SK-N-SH (cell line): ENCODE data around the gene LCOR. TPM values are rescaled to one million over a fixed set of nuclear protein-coding genes. Genes with fewer than 3 reads are reported as not detected.

ENCODE experiments used
- CTCF ChIA-PET: fragments of 300-600, 350-600 bp; formaldehyde crosslinking; extraction: SDS; loops from one replicate; lab custom pipeline; 2021; lab: Yijun Ruan, JAX
- POLR2A ChIA-PET: fragments of 350-600 bp; sonication (Branson Sonifier 250); formaldehyde crosslinking; extraction: SDS; loops from one replicate; lab custom pipeline; 2020; ENCODE audit warnings: antibody characterized with exemption, inconsistent platforms; lab: Yijun Ruan, JAX
- DNase-seq: peaks from one replicate; pipeline ENCODE4 v3.0.0; 2012
- H2AFZ ChIP-seq: fragments of 200-600 bp; sonication (generic); 2 replicates; pipeline ENCODE4 v1.8.1; 2016; ENCODE audit warnings: antibody characterized with exemption, mild to moderate bottlenecking, low read depth
- H3F3A ChIP-seq: fragments of 200-600 bp; sonication (generic); replicated peaks from 2 replicates; pipeline ENCODE3; 2016; ENCODE audit warnings: antibody characterized with exemption, mild to moderate bottlenecking; ENCODE audit not compliant: insufficient read depth
- H3K27ac ChIP-seq, 2 experiments: fragments of 200-500 bp in 1 of 2; fragments of 200-600 bp in 1 of 2; sonication (Bioruptor generic) in 1 of 2; sonication (generic), shearing (Covaris generic) in 1 of 2; 2 replicates each; pipeline versions ENCODE4 v1.5.1 to v1.6.1; 2014 to 2016; ENCODE audit warnings: low read depth in 2 of 2, inconsistent platforms in 1 of 2, low read length in 1 of 2, mild to moderate bottlenecking in 1 of 2, mixed read lengths in 1 of 2
- H3K27me3 ChIP-seq: fragments of 200-600 bp; sonication (generic), shearing (Covaris generic); 2 replicates; pipeline ENCODE4 v1.6.1; 2016; ENCODE audit warnings: mixed run types; ENCODE audit not compliant: insufficient read depth
- H3K36me3 ChIP-seq, 2 experiments: fragments of 200-500 bp in 1 of 2; fragments of 200-600 bp in 1 of 2; sonication (Bioruptor generic) in 1 of 2; sonication (generic) in 1 of 2; replicated peaks in 1 of 2; 2 replicates each; pipeline versions ENCODE3 to v1.5.1; 2014 to 2016; ENCODE audit warnings: low read length in 1 of 2, mild to moderate bottlenecking in 1 of 2; ENCODE audit not compliant: insufficient read depth in 2 of 2, control insufficient read depth in 1 of 2
- H3K4me1 ChIP-seq, 2 experiments: fragments of 200-500 bp in 1 of 2; fragments of 200-600 bp in 1 of 2; sonication (Bioruptor generic) in 1 of 2; sonication (generic), shearing (Covaris generic) in 1 of 2; 2 replicates each; pipeline versions ENCODE4 v1.5.1 to v1.6.1; 2014 to 2016; ENCODE audit warnings: low read depth in 1 of 2, low read length in 1 of 2, mixed run types in 1 of 2; ENCODE audit not compliant: insufficient read depth in 2 of 2, control insufficient read depth in 1 of 2
- H3K4me2 ChIP-seq: fragments of 200-600 bp; sonication (generic), shearing (Covaris generic); 2 replicates; pipeline ENCODE4 v1.6.1; 2017; ENCODE audit warnings: mixed run types
- H3K4me3 ChIP-seq, 2 experiments: fragments of 200-500 bp in 1 of 2; fragments of 200-600 bp in 1 of 2; sonication (Bioruptor generic) in 1 of 2; sonication (generic), shearing (Covaris generic) in 1 of 2; 2 replicates each; pipeline versions ENCODE4 v1.5.1 to v1.8.1; 2014 to 2016; ENCODE audit warnings: low read depth in 2 of 2, inconsistent platforms in 1 of 2, low read length in 1 of 2, mild to moderate bottlenecking in 1 of 2, mixed read lengths in 1 of 2, moderate library complexity in 1 of 2
- H3K79me2 ChIP-seq: fragments of 200-600 bp; sonication (generic); 2 replicates; pipeline ENCODE4 v1.8.1; 2017; ENCODE audit warnings: mild to moderate bottlenecking; ENCODE audit not compliant: insufficient read depth
- H3K9ac ChIP-seq: fragments of 200-600 bp; sonication (generic); 2 replicates; pipeline ENCODE4 v1.6.1; 2017; ENCODE audit warnings: mixed run types
- H3K9me2 ChIP-seq: fragments of 200-600 bp; sonication (generic); 2 replicates; pipeline ENCODE4 v1.6.1; 2017; ENCODE audit warnings: mixed run types
- H3K9me3 ChIP-seq: fragments of 200-600 bp; sonication (generic); 2 replicates; pipeline ENCODE4 v1.6.1; 2017; ENCODE audit warnings: mixed run types, mild to moderate bottlenecking, moderate library complexity
- H4K20me1 ChIP-seq: fragments of 200-600 bp; sonication (generic); 2 replicates; pipeline ENCODE4 v1.6.1; 2017; ENCODE audit warnings: mild to moderate bottlenecking, mixed run types; ENCODE audit not compliant: insufficient read depth
- ELF1 ChIP-seq: IDR thresholded peaks from 2 replicates; pipeline ENCODE4 v1.4.0; 2012
- EP300 ChIP-seq, 2 experiments: IDR thresholded peaks; 2 replicates each; pipeline versions ENCODE4 v1.4.0 to v1.6.1; 2012; ENCODE audit warnings: borderline replicate concordance in 1 of 2, low read depth in 1 of 2, low read length in 1 of 2
- FOXJ3 ChIP-seq: sonication (generic); formaldehyde crosslinking; IDR thresholded peaks from 2 replicates; pipeline ENCODE4 v1.5.1; 2020; ENCODE audit warnings: mild to moderate bottlenecking, missing genetic modification reagents
- GATA2 ChIP-seq: sonication (generic); formaldehyde crosslinking; IDR thresholded peaks from 2 replicates; pipeline ENCODE4 v1.5.0; 2020; ENCODE audit warnings: mild to moderate bottlenecking, missing genetic modification reagents
- JUND ChIP-seq: IDR thresholded peaks from 2 replicates; pipeline ENCODE4 v1.4.0; 2012
- MAX ChIP-seq: IDR thresholded peaks from 2 replicates; pipeline ENCODE4 v1.4.0; 2012; ENCODE audit warnings: low read depth
- NRF1 ChIP-seq: IDR thresholded peaks from 2 replicates; pipeline ENCODE4 v1.6.1; 2012; ENCODE audit warnings: low read depth, mild to moderate bottlenecking, low read length
- RCOR1 ChIP-seq: fragments of 150-350 bp; IDR thresholded peaks from 2 replicates; pipeline ENCODE4 v1.6.1; 2017; ENCODE audit warnings: antibody characterized with exemption, low read length
- REST ChIP-seq: IDR thresholded peaks from 2 replicates; pipeline ENCODE4 v1.6.1; 2012; ENCODE audit warnings: mild to moderate bottlenecking, low read depth, low read length, moderate library complexity
- RXRA ChIP-seq: IDR thresholded peaks from 2 replicates; pipeline ENCODE4 v1.4.0; 2012; ENCODE audit warnings: low read depth, mild to moderate bottlenecking, borderline replicate concordance
- SIN3A ChIP-seq: IDR thresholded peaks from 2 replicates; pipeline ENCODE4 v1.6.1; 2012; ENCODE audit warnings: low read depth, mild to moderate bottlenecking, low read length, moderate library complexity, borderline replicate concordance
- TCF12 ChIP-seq: IDR thresholded peaks from 2 replicates; pipeline ENCODE4 v1.4.0; 2012
- WGBS: methylation state at CpG from one replicate; pipeline ENCODE4 v1.1.6; 2017; ENCODE audit warnings: low lambda C conversion rate; 5-methylcytosine and 5-hydroxymethylcytosine counted together
- polyA plus RNA-seq, 3 experiments: library from polyadenylated mRNA; depleted of rRNA; stranded (reverse); fragments of >200 nt; gene quantifications; 2 replicates each; pipeline ENCODE4 v1.2.3, GENCODE V29; 2012
- TF ChIP-seq, protein P1 (sequence below): fragments of 200-600 bp; sonication (generic); IDR thresholded peaks from 2 replicates; pipeline ENCODE4 v1.6.1; 2017; ENCODE audit warnings: antibody characterized with exemption, mild to moderate bottlenecking, moderate library complexity

The LCOR gene
- polyA plus RNA-seq, 1 of the 3 experiments (the other 2 are of a cell fraction) = 1.9 TPM

DNA sequence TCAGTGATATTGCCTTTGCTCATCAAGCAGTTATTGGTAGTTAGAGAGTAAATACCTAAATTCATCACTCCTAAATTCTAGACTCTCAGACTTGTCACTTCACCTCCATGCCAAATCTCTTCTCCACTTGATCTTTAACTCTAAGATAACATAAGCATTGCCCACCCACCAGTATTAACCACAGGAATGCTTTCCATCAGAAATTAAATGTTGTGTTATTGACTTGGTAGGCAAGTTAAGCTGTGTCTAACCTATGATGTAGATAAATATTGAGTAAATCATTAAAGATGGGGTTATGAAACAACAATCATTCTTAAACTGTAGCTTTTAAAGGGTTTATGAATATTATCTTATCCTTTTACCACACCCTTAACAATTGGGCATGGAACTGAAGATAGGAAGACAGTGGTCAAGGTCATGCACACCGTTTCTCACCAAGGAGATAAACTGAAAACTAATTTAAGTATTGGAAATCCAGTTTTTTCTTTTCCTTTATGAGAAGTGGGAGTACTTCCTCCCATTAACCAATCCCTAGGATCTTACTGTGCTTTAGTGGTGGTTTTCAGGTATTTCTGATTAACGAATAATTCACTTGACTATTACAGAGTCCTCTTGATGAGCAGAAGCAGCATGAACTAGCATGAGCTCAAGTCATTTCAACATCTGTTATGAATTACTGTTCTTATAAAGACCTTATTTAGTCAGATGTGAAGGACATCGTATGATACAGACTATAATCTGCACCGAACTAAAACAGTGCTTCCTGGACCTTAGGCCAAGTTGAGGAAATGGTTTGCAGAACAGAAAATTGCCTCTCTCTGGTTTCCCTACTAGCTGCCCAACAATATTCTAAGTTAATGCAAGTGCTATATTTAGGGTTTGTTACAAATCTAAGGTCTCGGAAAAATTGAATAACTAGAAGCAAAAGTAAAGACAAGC lies 142.0 kb downstream of the LCOR start:
- Histone ChIP-seq H3F3A (no peaks in the 10 kb centered on the region), H3K79me2 (no peaks in the 10 kb centered on the region), H3K4me2 (no peak overlapping the region), H3K9me2 (no peaks in the 10 kb centered on the region), H3K27ac (no peak overlapping the region), H3K9me3 (no peaks in the 10 kb centered on the region), H4K20me1 (no peaks in the 10 kb centered on the region), H2AFZ (no peak overlapping the region), H3K4me1 (no peaks in the 10 kb centered on the region; a peak in 3 of 4 replicates), H3K4me3 (no peak overlapping the region), H3K36me3 (no peaks in the 10 kb centered on the region), H3K9ac (no peak overlapping the region), H3K27me3 (no peaks in the 10 kb centered on the region)
- 56% methylated on average over 5 of the region's 5 CpGs for WGBS
- ChIA-PET POLR2A (interaction anchor here (0.6 kb wide), 1 partner anchor 1304 kb away, joined by 5 read pairs; no protein-coding TSS in a partner anchor), CTCF (interaction anchor here (0.9 to 2.1 kb wide), 6 partner anchors 9 to 63 kb away, joined by 3 to 5 read pairs (median 3); no protein-coding TSS in a partner anchor)
- DNase-seq = peak; percentile 39
- TF ChIP-seq EP300 (IDR thresholded peaks at IDR 0.05; ENCODE audit: borderline replicate concordance in 1 of 2, low read depth in 1 of 2, low read length in 1 of 2) = peak in 1 of 2 experiments; percentile 24; a peak in 1 of 4 replicates
- peak; percentile 58; the same call in 1 of the 2 replicates for TF ChIP-seq TCF12
- no peak for TF ChIP-seq RCOR1

DNA sequence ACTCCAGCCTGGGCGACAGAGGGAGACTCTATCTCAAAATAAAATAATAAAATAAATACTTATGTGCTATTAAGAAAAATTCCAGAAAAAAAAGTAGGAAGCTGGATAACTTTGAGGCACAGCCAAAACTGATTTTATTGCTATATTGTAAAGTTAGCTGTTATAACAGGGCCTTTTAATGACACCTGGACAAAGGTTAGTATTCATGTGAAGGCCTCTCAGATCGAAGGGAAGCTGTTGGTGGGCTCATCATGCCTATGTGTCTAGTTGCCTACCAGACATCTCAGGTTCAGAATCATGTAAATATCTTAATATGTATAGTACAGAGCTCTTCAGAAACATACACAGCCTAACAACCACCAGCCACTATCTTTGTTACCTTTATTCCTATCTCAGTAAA lies 143.0 kb downstream of the LCOR start:
- Histone ChIP-seq H3F3A (no peaks in the 10 kb centered on the region), H3K4me2 (no peak overlapping the region), H3K27me3 (no peaks in the 10 kb centered on the region), H3K9me3 (no peaks in the 10 kb centered on the region), H3K36me3 (peaks cover 0 to under 1% of the 10 kb centered on the region in 2 experiments), H2AFZ (no peak overlapping the region), H4K20me1 (no peaks in the 10 kb centered on the region), H3K9ac (no peak overlapping the region), H3K27ac (no peak overlapping the region), H3K79me2 (no peaks in the 10 kb centered on the region), H3K4me3 (no peak overlapping the region)
- 86% methylated on average over 2 of the region's 2 CpGs for WGBS
- ChIA-PET CTCF (interaction anchor here (0.7 to 2.1 kb wide), 6 partner anchors 8 to 578 kb away, joined by 3 to 5 read pairs (median 3); no protein-coding TSS in a partner anchor), POLR2A (interaction anchor here (0.6 kb wide), 1 partner anchor 1305 kb away, joined by 5 read pairs; no protein-coding TSS in a partner anchor)
- TF ChIP-seq SIN3A (no peak), JUND (no peak), FOXJ3 (CRISPR knock-in tag) (no peak), MAX (no peak), NRF1 (no peak)
- TF ChIP-seq, all 33 proteins: peak for 0
- H3K4me1 ChIP-seq = no peaks in the 10 kb centered on the region; a peak in 3 of 4 replicates
- DNase-seq = no peak
- no peaks in the 10 kb centered on the region for H3K9me2 ChIP-seq

GRCh38 chr10:96978621-96979154 lies 146.6 kb downstream of the LCOR start:
- H3K4me3 ChIP-seq = no peak overlapping the region
- H2AFZ ChIP-seq = no peak overlapping the region
- H3K36me3 ChIP-seq = peaks cover 18 to 21% of the 10 kb centered on the region in 2 experiments
- no peaks in the 10 kb centered on the region for H3F3A ChIP-seq
- no peak overlapping the region for H3K4me2 ChIP-seq
- H3K9me3 ChIP-seq = no peaks in the 10 kb centered on the region
- H3K4me1 ChIP-seq = no peaks in the 10 kb centered on the region; a peak in 3 of 4 replicates
- ChIA-PET CTCF (interaction anchor here (1.0 to 1.2 kb wide), 2 partner anchors 24 to 58 kb away, joined by 3 read pairs; no protein-coding TSS in a partner anchor), POLR2A (no interaction called here)
- 97% methylated on average over 3 of the region's 3 CpGs for WGBS
- H3K27ac ChIP-seq = no peak overlapping the region
- H3K9me2 ChIP-seq = no peaks in the 10 kb centered on the region
- H3K79me2 ChIP-seq = no peaks in the 10 kb centered on the region
- H4K20me1 ChIP-seq = no peaks in the 10 kb centered on the region
- no peak for DNase-seq
- no peak overlapping the region for H3K9ac ChIP-seq
- no peaks in the 10 kb centered on the region for H3K27me3 ChIP-seq
- TF ChIP-seq REST (no peak), EP300 (IDR thresholded peaks at IDR 0.05; ENCODE audit: borderline replicate concordance in 1 of 2, low read depth in 1 of 2, low read length in 1 of 2) (no peak), GATA2 (CRISPR knock-in tag) (no peak), ELF1 (no peak), RXRA (no peak), FOXJ3 (CRISPR knock-in tag) (no peak)
- TF ChIP-seq, protein P1, sequence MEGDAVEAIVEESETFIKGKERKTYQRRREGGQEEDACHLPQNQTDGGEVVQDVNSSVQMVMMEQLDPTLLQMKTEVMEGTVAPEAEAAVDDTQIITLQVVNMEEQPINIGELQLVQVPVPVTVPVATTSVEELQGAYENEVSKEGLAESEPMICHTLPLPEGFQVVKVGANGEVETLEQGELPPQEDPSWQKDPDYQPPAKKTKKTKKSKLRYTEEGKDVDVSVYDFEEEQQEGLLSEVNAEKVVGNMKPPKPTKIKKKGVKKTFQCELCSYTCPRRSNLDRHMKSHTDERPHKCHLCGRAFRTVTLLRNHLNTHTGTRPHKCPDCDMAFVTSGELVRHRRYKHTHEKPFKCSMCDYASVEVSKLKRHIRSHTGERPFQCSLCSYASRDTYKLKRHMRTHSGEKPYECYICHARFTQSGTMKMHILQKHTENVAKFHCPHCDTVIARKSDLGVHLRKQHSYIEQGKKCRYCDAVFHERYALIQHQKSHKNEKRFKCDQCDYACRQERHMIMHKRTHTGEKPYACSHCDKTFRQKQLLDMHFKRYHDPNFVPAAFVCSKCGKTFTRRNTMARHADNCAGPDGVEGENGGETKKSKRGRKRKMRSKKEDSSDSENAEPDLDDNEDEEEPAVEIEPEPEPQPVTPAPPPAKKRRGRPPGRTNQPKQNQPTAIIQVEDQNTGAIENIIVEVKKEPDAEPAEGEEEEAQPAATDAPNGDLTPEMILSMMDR = no peak
